OCI-LY3 (cell line): ENCODE results near the gene ANKRD44.

Experiments used
- CTCF ChIP-seq: fragments of 200-600, 300-600 bp; sonication (generic); IDR thresholded peaks from 2 replicates; pipeline ENCODE4 v1.5.1; 2014; ENCODE audit warnings: antibody characterized with exemption, low read length, low read depth
- EZH2phosphoT487 ChIP-seq: fragments of 200-600 bp; shearing (Covaris generic); IDR thresholded peaks from 2 replicates; pipeline ENCODE4 v1.6.1; 2018; ENCODE audit warnings: antibody characterized with exemption, mixed run types, low read depth

GRCh38 chr2:197208841-197209240 is 101.7 kb downstream of the ANKRD44 start:
- TF ChIP-seq EZH2phosphoT487 (no peak), CTCF (no peak)
